CD4-positive, alpha-beta T cell treated with Interleukin-15 for 1 hour (primary cell): Measurements from ENCODE around the gene HSFX2.
"Not testable (repeated sequence)": the region's sequence is repeated elsewhere in the genome, so short reads cannot be mapped to it uniquely, and the experiment has no call there.

Experiments used
- DNase-seq: peaks from one replicate; pipeline ENCODE4 v3.0.0-alpha.2; 2020

HSFX2 gene

GRCh38 chrX:149587359-149587758, 7.8 kb downstream of the HSFX2 start, which contains the start of gene MAGEA9B:
MAGEA9B (minus strand) TSS chrX:149587459; CDS start chrX:149583179, 4,280 bp downstream.
- not testable (repeated sequence) for DNase-seq

GRCh38 chrX:149585631-149586030, 9.5 kb downstream of the HSFX2 start:
- not testable (repeated sequence) for DNase-seq

GRCh38 chrX:149573456-149573855, 21.7 kb downstream of the HSFX2 start:
- not testable (repeated sequence) for DNase-seq

GRCh38 chrX:149572743-149573142, 22.4 kb downstream of the HSFX2 start:
- no peak for DNase-seq

- no peak for DNase-seq
Observed at GRCh38 chrX:149571770-149572169, 23.3 kb downstream of the HSFX2 start.

- no peak for DNase-seq
Observed at GRCh38 chrX:149570668-149571067, 24.4 kb downstream of the HSFX2 start.

- DNase-seq = no peak
Observed at GRCh38 chrX:149569770-149570169, 25.3 kb downstream of the HSFX2 start.

GRCh38 chrX:149568701-149569296, 26.3 kb downstream of the HSFX2 start:
- no peak for DNase-seq

- DNase-seq = no peak
Observed at GRCh38 chrX:149567621-149568417, 27.3 kb downstream of the HSFX2 start.

GRCh38 chrX:149563359-149563758, 31.8 kb downstream of the HSFX2 start:
- no peak for DNase-seq

- DNase-seq = not testable (repeated sequence)
Observed at GRCh38 chrX:149555251-149555650, 39.9 kb downstream of the HSFX2 start.

- DNase-seq = not testable (repeated sequence)
Observed at GRCh38 chrX:149551939-149552248, 43.2 kb downstream of the HSFX2 start.

- DNase-seq = not testable (repeated sequence)
Observed at GRCh38 chrX:149551245-149551938, 43.7 kb downstream of the HSFX2 start.

GRCh38 chrX:149550454-149550853, 44.7 kb downstream of the HSFX2 start:
- not testable (repeated sequence) for DNase-seq

GRCh38 chrX:149549701-149550100, 45.4 kb downstream of the HSFX2 start, which contains the start of gene HSFX3:
HSFX3 (minus strand) TSS chrX:149549924; CDS start chrX:149549852, 72 bp downstream.
- DNase-seq = not testable (repeated sequence)

- DNase-seq = not testable (repeated sequence)
Observed at GRCh38 chrX:149547782-149548181, 47.3 kb downstream of the HSFX2 start.

GRCh38 chrX:149546962-149547361, 48.2 kb downstream of the HSFX2 start:
- not testable (repeated sequence) for DNase-seq

- DNase-seq = not testable (repeated sequence)
Observed at GRCh38 chrX:149545545-149546543, 49.3 kb downstream of the HSFX2 start.
